HEK293T (cell line): ENCODE results near the gene SLC6A16.
"Not testable (repeated sequence)": the region's sequence is repeated elsewhere in the genome, so short reads cannot be mapped to it uniquely, and the experiment has no call there.

Experiments
- BHLHE40 ChIP-seq: fragments of 450-650 bp; IDR thresholded peaks from 2 replicates; pipeline ENCODE4 v1.6.1; 2016; ENCODE audit warnings: mild to moderate bottlenecking, moderate library complexity, borderline replicate concordance
- HDGF ChIP-seq: fragments of 450-650 bp; IDR thresholded peaks from 2 replicates; pipeline ENCODE4 v1.6.1; 2017; ENCODE audit warnings: antibody characterized with exemption, borderline replicate concordance
- NFRKB ChIP-seq: fragments of 450-650 bp; IDR thresholded peaks from 2 replicates; pipeline ENCODE4 v1.6.1; 2016; ENCODE audit warnings: mild to moderate bottlenecking, moderate library complexity
- SP1 ChIP-seq: fragments of 450-650 bp; IDR thresholded peaks from 2 replicates; pipeline ENCODE4 v1.6.1; 2017
- ZNF384 ChIP-seq: fragments of 450-650 bp; IDR thresholded peaks from 2 replicates; pipeline ENCODE4 v1.6.1; 2016

DNA sequence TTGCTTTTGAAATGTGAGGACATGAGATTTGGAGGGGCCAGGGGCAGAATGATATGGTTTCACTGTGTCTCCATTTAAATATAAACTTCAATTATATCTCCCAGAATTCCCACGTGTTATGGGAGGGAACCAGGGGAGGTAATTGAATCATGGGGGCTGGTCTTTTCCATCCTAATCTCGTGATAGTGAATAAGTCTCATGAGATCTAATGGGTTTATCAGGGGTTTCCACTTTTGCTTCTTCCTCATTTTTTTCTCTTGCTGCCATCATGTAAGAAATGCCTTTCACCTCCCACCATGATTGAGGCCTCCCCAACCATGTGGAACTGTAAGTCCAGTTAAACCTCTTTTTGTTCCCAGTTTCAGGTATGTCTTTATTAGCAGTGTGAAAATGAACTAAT, 35.7 kb downstream of the SLC6A16 start:
- not testable (repeated sequence) for TF ChIP-seq NFRKB, ZNF384, SP1, BHLHE40, HDGF
